ENCODE results near the gene MAIP1.
"Not testable (repeated sequence)": the region's sequence is repeated elsewhere in the genome, so short reads cannot be mapped to it uniquely, and the experiment has no call there.

MAIP1 gene, protein sequence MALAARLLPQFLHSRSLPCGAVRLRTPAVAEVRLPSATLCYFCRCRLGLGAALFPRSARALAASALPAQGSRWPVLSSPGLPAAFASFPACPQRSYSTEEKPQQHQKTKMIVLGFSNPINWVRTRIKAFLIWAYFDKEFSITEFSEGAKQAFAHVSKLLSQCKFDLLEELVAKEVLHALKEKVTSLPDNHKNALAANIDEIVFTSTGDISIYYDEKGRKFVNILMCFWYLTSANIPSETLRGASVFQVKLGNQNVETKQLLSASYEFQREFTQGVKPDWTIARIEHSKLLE

DNA sequence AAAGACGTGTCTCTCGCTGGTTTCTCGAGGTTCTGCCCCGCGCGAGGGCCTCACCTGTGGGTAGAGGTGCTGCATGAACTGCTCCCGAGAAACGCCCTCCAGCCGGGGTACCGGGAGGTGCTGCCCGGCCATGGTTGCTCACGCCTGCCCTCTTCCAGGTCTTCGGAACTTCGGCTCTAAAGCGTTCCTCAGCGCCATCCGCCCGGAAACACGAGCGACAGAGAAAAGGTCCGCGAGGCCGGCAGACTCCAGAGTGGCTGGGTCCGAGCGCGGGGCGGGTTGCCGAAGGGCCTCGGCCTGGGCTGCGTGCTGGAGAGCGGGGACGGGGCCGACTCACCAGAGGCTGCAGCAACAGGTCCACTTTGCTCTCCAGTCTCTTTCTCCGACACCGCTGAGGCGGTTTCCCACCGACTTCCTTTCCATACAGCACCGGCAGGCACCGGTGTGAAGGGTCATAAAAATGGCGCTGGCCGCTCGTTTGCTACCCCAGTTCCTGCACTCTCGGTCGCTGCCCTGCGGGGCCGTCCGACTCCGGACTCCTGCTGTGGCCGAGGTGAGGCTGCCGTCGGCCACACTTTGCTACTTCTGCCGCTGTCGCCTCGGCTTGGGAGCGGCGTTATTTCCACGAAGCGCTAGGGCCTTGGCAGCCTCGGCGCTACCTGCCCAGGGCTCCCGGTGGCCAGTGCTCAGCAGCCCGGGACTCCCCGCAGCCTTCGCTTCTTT lies at the start of gene MAIP1, which contains the start of gene TYW5:
Gene MAIP1, plus strand, starts transcription at position 244 of the 723 bp plus-strand sequence. Its CDS starts 217 bp downstream, at position 461.
Gene TYW5, minus strand, starts transcription at position 153 of the 723 bp plus-strand sequence. Its CDS starts 21 bp downstream, at position 132.
- DNase-seq (ENCODE audit: low read depth in 2 of 2, low spot score in 1 of 2), result peak; percentile 50 to 66

DNA sequence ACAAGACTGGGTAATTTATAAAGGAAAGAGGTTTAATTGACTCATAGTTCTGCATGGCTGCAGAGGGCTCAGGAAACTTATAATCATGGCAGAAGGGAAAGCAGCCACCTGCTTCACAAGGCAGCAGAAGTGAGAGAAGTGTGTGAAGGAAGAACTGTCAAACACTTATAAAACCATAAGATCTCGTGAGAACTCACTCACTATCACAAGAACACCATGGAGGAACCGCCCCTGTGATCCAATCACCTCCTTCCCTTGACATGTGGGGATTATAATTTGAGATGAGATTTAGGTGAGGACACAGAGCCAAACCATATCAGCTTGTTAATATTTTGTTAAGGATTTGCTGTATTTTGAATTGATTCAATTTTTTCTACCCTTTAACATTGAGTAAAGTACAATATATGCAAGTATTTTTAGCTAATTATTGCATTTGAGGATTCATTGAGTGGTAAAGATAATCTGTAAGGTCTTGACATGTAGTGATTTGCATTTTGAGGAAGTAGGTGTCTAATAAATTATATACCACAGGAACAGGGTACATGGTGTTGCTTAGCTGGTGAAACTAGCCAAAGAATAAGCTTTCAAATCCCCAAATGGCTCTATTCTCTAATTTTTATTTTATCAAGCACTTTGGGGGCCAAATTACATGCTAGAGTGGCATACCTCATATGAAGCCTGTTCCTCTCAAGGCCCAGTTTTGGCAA lies 48.2 kb upstream of the MAIP1 start:
- DNase-seq (ENCODE audit: low read depth in 2 of 2, low spot score in 1 of 2), result no peak

DNA sequence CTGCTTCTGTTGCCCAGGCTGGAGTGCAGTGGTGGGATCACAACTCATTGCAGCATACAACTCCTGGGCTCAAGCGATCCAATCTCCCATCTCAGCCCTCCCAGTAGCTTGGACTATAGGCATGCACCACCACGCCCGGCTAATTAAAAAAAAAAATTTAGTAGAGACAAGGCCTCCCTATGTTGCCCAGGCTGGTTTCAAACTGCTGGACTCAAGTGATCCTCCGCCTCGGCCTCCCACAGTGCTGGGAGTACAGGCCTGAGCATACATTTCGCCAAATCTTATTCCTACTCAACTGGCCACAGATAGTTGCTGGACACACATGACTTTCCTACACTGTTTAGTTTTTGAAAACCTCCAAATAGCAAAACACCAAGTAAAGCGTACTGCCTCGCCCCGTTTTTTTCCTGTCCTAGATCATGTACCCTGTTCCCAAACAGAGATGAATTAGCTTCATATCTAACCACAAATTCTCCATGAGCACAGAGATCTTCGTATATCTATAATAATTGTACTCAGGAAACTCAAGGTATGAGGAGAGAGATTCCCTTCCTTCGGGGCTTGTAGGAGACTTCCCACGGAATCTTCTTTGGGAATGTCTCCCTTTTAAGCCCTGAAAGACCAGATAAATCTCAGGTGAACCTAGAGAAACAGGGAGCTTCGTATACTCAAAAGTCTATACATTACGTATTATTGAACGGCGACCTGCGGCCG lies 44.9 kb upstream of the MAIP1 start:
- no peak for DNase-seq (ENCODE audit: low read depth in 2 of 2, low spot score in 1 of 2)

DNA sequence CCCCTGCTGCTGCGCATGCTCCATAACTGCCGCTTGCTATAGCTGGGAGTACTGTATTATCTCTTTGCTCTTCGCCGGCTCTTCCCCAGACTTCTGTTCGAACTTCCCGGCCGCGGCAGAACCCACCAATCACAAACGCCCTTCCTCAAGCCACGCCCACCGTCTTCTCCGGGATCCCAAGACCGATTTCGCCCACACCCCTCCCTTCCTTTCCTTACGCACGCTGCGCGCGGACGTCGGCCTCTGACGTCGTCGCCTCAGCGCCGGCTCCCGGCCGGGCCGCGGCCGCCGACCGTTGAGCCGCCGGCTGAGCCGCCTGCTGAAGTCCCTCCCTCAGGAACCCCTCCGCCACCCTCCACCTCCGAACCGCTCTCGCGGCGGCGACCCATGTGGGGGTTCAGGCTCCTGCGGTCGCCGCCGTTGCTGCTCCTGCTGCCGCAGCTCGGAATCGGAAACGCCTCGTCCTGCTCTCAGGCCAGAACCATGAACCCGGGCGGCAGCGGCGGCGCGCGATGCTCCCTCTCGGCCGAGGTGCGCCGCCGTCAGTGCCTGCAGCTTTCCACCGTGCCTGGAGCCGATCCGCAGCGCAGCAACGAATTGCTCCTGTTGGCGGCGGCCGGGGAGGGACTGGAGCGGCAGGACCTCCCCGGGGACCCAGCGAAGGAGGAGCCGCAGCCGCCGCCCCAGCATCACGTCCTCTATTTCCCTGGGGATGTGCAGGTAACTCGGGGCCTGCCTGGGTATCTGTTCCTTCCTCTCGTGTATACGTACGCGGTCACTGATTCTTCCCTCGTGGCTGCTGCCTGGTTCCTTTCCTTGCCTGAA lies 44.1 kb upstream of the MAIP1 start, which contains the start of gene C2orf69:
Gene C2orf69, plus strand, starts transcription at position 242 of the 825 bp plus-strand sequence. Its CDS starts 146 bp downstream, at position 388.
- DNase-seq (ENCODE audit: low read depth in 2 of 2, low spot score in 1 of 2), result peak; percentile 77 to 80

DNA sequence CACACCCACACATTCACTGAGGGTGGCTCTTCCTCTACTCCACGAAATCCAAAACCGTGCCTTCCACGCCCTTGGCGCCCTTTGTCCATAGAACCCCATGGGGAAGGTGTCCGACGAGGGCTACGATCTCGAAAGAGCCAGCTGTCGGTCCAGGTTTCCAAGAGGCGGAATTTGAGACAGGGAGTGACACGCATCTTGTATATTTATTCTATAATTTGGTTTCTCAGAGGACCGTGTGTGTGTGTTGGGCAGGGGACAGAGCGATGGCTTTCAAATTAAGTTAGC lies 43.6 kb upstream of the MAIP1 start:
- DNase-seq (ENCODE audit: low read depth in 2 of 2, low spot score in 1 of 2), result no peak

DNA sequence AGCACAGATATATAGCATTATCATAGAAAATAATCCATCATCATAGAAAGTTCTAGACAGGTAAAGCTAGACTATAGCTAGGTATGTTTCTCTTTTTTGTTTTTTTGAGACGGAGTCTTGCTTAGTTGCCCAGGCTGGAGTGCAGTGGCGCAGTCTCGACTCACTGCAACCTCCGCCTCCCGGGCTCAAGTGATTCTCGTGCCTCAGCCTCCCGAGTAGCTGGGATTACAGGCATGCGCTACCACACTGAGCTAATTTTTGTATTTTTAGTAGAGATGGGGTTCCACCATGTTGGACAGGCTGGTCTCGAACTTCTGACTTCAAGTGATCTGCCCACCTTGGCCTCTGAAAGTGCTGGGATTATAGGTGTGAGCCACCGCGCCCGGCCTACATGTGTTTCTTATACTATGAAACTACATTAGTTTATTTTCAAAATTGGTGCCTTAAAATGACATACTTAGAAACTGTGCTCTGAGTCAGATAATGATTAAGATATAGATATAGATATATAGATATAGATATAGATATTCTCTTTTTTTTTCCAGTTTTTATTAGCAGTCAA lies 42.7 kb upstream of the MAIP1 start:
- not testable (repeated sequence) for DNase-seq (ENCODE audit: low read depth in 2 of 2, low spot score in 1 of 2)

DNA sequence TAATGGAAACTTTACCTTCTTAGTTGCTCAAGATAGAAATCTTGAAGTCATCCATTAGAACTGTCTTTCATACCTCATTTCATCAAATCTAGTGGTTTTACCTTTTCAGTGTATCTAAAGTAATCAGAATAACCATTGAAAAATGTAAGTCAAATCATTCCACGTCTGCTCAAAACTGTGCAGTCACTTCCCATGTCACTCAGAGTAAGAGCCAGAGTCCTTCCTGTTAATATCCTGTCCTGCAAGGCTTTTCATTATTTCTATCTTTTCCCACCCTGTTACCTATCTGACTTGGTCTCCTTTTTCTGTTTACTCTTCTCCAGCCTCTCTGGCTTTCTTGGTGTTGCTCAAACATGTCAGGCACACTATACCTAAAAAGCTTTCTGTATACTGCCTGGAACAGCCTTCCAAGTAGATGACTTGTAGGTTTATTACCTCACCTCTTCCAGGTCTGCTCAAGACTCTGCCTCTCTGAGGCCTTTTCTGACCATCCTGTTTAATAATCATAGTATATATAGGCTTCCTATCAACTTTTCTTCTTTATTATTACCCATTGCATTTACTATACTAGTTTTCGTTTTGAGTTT lies 40.9 kb upstream of the MAIP1 start:
- no peak for DNase-seq (ENCODE audit: low read depth in 2 of 2, low spot score in 1 of 2)

DNA sequence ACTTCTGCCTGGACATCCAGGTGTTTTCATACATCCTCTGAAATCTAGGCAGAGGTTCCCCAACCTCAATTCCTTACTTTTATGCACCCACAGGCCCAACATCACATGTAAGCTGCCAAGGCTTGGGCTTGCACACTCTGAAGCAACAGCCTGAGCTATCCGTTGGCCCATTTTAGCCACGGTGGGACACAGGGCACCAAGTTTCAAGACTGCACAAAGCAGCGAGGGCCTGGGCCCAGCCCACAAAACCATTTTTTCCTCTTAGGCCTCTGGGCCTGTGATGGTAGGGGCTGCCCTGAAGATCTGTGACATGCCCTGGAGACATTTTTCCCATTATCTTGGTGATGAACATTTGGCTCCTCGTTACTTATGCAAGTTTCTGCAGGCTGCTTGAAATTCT lies 38.4 kb upstream of the MAIP1 start:
- no peak for DNase-seq (ENCODE audit: low read depth in 2 of 2, low spot score in 1 of 2)

DNA sequence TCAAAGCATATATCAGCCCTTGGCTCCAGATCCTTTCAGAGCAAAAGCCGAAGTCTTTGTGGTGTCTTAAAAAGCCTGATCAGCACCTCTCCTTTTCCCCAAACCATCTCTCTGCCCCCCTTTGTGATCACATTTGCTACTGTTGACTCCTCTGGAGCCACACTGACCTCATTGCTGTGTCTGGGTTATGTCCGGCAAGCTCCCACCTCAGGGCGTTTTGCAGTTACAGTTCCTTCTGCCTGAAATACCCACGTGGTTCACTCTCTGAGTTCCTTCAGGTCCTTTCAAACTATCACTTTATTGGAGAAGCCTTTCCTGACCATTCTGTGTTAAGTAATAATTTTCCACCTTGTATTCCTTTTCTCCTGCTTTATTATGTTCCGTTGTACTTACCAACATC lies 32.5 kb upstream of the MAIP1 start:
- no peak for DNase-seq (ENCODE audit: low read depth in 2 of 2, low spot score in 1 of 2)

DNA sequence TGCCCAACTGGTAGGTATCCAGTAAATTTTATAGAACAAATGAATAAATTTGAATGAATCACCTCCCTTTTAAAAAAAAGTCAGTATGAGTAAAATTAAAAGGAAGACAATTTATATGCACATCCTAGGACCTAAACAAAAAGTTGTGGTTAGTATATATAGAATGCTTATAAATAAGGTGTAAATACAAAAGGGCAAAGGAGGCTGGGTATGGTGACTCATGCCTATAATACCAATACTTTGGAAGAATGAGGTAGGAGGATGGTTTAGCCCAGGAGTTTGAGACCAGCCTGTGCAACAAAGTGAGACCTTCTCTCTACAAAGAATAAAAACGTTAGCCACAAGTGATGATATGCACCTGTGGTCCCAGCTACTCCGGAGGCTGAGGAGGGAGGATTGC lies 31.5 kb upstream of the MAIP1 start:
- no peak for DNase-seq (ENCODE audit: low read depth in 2 of 2, low spot score in 1 of 2)

DNA sequence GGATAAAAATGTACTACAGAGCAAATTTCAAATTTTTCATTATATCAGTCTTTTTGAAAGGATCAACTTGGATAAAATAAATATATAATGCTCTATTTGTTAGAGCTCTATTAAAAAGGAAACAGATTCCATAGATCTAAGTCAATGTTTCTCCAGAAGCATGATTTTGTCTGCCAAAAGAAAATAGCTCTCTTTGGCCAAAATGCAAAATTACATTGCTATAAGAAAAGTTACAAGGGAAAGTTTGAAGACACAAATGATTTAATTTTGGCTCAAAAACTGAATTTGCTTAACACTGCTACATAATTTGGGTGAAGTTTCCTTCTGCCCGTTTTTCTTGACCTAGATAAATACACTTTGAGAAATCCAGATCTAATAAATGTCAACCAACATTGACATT lies 28.6 kb upstream of the MAIP1 start:
- DNase-seq (ENCODE audit: low read depth in 2 of 2, low spot score in 1 of 2), result no peak

DNA sequence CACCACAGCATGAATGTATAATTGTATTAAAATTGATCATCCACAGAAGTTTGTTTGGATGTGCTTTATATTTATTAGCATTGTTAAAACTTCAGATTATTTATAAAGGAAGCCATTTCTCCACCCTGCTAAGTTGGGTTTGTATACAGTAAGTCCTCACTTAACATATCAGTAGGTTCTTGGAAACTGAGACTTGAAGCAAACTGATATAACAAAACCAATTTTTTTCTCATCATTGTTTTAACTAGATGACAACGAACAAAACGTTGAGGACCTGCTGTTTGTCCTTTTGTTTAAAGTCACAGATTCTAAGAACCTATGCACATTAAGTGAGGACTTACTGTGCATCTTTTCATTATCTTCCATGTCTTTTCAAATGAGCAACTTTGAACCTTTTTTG lies 27.2 kb upstream of the MAIP1 start:
- no peak for DNase-seq (ENCODE audit: low read depth in 2 of 2, low spot score in 1 of 2)

DNA sequence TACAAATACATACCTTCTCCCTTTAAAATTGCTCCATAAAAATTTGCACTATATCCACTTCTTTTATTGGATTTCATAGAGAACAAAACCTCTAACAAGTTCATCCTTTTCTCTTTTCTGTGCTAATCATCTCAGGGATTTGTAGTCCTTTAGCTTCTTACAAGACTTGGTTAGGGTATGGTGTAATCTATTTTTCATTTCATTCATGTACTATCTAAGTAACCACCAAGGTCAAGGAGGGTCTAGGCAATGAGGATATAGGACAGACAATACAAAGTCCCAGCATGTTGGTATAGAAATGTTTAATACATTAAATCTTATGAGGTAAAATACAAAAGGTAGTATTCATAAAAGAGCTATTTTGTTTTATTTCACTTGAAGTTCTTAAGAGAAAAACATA lies 26.8 kb upstream of the MAIP1 start:
- no peak for DNase-seq (ENCODE audit: low read depth in 2 of 2, low spot score in 1 of 2)

DNA sequence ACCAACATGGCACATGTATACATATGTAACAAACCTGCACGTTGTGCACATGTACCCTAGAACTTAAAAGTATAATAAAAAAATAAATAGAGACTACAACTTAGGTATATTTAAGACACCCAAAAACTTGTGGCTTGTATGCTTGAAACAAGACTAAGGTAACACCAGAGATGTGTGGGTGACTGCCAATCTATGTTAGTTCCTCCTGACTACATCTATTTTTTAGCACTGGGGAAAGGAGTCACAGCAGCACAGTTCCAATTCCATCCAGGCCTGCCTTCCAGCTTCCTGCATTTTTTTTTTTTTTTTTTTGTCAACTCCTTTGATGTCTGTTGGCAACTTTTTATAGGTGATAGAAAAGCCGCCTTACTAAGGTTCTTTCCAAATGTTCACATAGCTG lies 26.1 kb upstream of the MAIP1 start:
- no peak for DNase-seq (ENCODE audit: low read depth in 2 of 2, low spot score in 1 of 2)

DNA sequence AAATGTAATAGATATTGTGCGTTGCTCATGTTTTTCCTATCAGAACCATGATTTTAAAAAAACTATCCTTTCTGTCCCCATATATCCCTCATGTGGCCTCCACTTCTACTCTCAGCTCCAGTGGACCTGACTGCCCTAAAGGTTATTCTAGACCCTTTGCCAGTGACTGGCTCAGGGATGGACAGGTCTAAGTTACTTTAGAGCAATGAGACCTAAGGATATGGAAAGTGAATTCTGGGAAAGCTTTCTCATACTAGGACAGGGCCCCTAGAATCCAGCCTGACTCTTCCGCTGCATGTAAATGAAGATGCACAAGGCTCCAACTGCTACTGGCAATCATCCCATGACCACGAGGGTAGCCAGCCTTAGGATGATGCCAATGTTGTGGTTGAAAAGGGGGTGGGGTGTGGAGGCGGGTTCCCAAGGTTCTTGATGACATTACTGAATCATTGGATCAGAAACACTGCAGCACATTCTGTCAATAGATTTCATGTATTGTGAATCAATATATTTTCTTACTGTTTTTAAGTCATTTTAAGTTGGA lies 23.0 kb upstream of the MAIP1 start:
- DNase-seq (ENCODE audit: low read depth in 2 of 2, low spot score in 1 of 2), result no peak

DNA sequence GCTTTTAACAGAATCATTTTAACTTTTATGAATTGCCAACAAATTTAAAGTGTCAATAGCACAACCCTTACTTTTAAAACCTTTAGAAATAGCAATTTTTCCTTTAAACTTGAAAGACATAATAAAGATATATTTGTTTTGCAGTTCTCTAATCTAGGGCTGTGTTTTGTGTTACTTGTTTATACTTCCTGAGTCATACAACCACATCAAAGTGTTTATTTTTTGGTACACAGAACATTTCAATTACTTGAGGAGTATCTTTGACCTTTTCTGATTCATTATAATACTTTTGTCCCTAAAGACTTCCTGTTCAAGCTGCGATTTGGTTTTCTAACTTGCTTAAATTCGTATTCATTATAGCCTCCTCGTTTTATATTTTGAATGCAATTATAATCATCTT lies 21.9 kb upstream of the MAIP1 start:
- DNase-seq (ENCODE audit: low read depth in 2 of 2, low spot score in 1 of 2), result no peak

DNA sequence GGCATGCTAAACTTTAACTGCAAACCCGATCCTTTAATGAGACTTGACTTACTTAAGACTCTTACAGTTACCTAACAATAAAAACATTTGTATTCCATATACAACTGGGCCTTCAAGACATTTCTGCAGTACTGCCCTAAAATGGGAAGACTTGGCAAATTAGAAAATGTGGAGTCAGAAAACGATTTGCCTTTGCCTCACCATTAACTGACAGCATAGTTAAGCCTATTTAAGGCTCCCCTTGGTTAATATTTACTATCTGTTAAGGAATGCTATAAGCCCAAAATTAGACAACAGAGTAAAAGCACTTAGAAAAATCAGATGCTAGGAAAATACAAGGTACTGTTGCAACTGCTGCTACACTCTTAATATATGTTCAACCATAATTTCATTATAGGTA lies 18.8 kb upstream of the MAIP1 start:
- no peak for DNase-seq (ENCODE audit: low read depth in 2 of 2, low spot score in 1 of 2)

DNA sequence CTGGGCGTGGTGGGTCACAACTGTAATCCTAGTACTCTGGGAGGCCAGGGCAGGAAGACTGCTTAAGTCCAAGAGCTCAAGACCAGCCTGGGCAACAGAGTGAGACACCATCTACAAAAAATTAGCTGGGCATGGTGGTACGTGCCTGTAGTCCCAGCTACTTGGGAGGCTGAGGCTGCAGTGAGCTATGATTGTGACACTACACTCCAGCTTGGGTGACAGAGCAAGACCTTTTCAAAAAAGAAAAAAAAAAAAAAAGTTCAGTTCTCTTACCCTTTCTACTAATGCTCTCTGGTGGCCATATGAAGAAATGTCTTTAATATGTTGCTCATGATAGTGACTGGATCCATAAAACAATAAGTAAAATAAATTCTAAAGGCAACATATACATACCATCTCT lies 15.0 kb upstream of the MAIP1 start:
- DNase-seq (ENCODE audit: low read depth in 2 of 2, low spot score in 1 of 2), result no peak

DNA sequence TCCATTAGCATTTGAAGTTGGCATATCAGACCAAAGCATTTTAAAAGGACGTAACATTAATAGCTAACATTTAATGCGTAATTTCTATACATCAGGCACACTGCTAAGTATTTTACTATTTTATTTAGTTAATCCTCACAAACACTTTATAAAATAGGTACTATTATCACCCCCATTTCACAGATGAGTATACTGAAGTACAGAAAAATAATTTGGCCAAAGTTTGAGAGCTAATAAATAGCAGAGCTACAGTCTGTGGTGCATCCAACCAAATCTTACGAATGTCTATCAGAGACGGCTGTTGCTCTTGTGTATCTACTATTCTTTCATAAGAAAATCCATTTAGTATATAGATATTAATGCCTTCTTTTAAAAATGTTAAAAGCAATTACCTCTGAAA lies 12.0 kb upstream of the MAIP1 start:
- no peak for DNase-seq (ENCODE audit: low read depth in 2 of 2, low spot score in 1 of 2)

DNA sequence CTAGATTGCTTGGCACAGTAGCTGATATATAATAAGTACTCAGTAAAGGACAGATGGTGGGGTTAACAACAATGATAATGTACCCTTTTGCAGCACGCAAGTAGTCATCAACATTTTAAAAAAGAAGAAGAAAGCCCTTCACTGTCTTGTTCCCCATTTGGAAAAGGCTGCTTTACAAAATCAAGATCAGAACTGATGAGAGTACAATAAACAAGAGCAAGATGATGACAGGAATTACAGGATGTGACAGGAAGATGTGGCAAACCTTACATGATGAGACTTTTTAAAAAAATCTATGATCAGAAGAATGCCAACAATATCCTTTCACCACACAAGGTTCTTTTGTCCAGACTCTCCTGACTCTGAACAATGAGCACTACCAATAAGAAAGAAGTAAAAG lies 9.2 kb upstream of the MAIP1 start:
- DNase-seq (ENCODE audit: low read depth in 2 of 2, low spot score in 1 of 2), result no peak

Data from stimulated activated CD8-positive, alpha-beta memory T cell treated with anti-CD3 and anti-CD28 coated beads, Interleukin-4, amount 100 ng/mL, for 1 hour (primary cell).